IMR-90 (cell line): Measurements from ENCODE around the gene CACNA1I. TPM values are rescaled to one million over a fixed set of nuclear protein-coding genes. Genes with fewer than 3 reads are reported as not detected.

Experiments used
- ATAC-seq: fragments of 200-7000 bp; cut with Tn5 transposase; 2 replicates; pipeline ENCODE4 v1.9.1; 2020; ENCODE audit warnings: low read depth, mild to moderate bottlenecking, moderate library complexity
- BruUV-seq: library from RNA; stranded (reverse); fragments of 400-500 nt; replicated peaks from 2 replicates; lab custom pipeline; 2021; lab: Mats Ljungman, UMichigan
- CTCF ChIA-PET: fragments of 300-600 bp; formaldehyde crosslinking; extraction: SDS; loops from one replicate; lab custom pipeline; 2021; ENCODE audit warnings: antibody characterized with exemption; lab: Yijun Ruan, JAX
- POLR2A ChIA-PET: fragments of 300-600 bp; sonication (Branson Sonifier 250); formaldehyde crosslinking; loops from one replicate; lab custom pipeline; 2022; ENCODE audit warnings: antibody characterized with exemption; ENCODE audit not compliant: unreplicated experiment; lab: Charles Lee
- DNase-seq: peaks from one replicate; pipeline ENCODE4 v3.0.0; 2013
- H2AFZ ChIP-seq: replicated peaks from 2 replicates; pipeline ENCODE3; 2013; ENCODE audit warnings: low read length, mild to moderate bottlenecking; ENCODE audit not compliant: poor library complexity
- H2AK5ac ChIP-seq: 2 replicates; pipeline ENCODE4 v1.6.1; 2013; ENCODE audit warnings: low read depth, low read length, inconsistent platforms
- H2AK9ac ChIP-seq: replicated peaks from 2 replicates; pipeline ENCODE3; 2013; ENCODE audit warnings: mild to moderate bottlenecking, low read depth, low read length, moderate library complexity; ENCODE audit not compliant: poor library complexity
- H2BK120ac ChIP-seq: 2 replicates; pipeline ENCODE4 v1.6.1; 2013; ENCODE audit warnings: low read depth, low read length, inconsistent platforms
- H2BK15ac ChIP-seq: 3 replicates; pipeline ENCODE4 v1.6.1; 2013; ENCODE audit warnings: low read depth, low read length, inconsistent platforms
- H2BK20ac ChIP-seq: 2 replicates; pipeline ENCODE4 v1.6.1; 2013; ENCODE audit warnings: low read depth, mild to moderate bottlenecking, inconsistent platforms, low read length, moderate library complexity
- H2BK5ac ChIP-seq: 2 replicates; pipeline ENCODE4 v1.6.1; 2013; ENCODE audit warnings: mild to moderate bottlenecking, low read depth, low read length, inconsistent platforms; ENCODE audit not compliant: poor library complexity, severe bottlenecking
- H3K14ac ChIP-seq: replicated peaks from 2 replicates; pipeline ENCODE4 v1.6.1; 2013; ENCODE audit warnings: low read depth, low read length, inconsistent platforms
- H3K18ac ChIP-seq: 2 replicates; pipeline ENCODE4 v1.6.1; 2013; ENCODE audit warnings: low read depth, low read length, control low read depth
- H3K23ac ChIP-seq: 2 replicates; pipeline ENCODE4 v1.6.1; 2013; ENCODE audit warnings: low read depth, low read length, inconsistent platforms
- H3K27ac ChIP-seq: 2 replicates; pipeline ENCODE4 v1.5.1; 2013; ENCODE audit warnings: mild to moderate bottlenecking, control low read depth, low read length; ENCODE audit not compliant: insufficient read depth
- H3K27me3 ChIP-seq: 2 replicates; pipeline ENCODE4 v1.6.1; 2013; ENCODE audit warnings: low read length; ENCODE audit not compliant: control insufficient read depth, insufficient read depth
- H3K36me3 ChIP-seq: 2 replicates; pipeline ENCODE4 v1.6.1; 2013; ENCODE audit warnings: low read length, mixed read lengths; ENCODE audit not compliant: control insufficient read depth, insufficient read depth
- H3K4ac ChIP-seq: 2 replicates; pipeline ENCODE4 v1.6.1; 2013; ENCODE audit warnings: low read depth, low read length, inconsistent platforms
- H3K4me1 ChIP-seq: 2 replicates; pipeline ENCODE4 v1.6.1; 2013; ENCODE audit warnings: low read length, mixed read lengths; ENCODE audit not compliant: control insufficient read depth, insufficient read depth
- H3K4me2 ChIP-seq: 2 replicates; pipeline ENCODE4 v1.6.1; 2013; ENCODE audit warnings: low read depth, mild to moderate bottlenecking, control low read depth, low read length, moderate library complexity
- H3K4me3 ChIP-seq: 2 replicates; pipeline ENCODE4 v1.5.1; 2013; ENCODE audit warnings: low read depth, mild to moderate bottlenecking, control low read depth, low read length, moderate library complexity; ENCODE audit not compliant: insufficient read depth
- H3K56ac ChIP-seq: 2 replicates; pipeline ENCODE4 v1.6.1; 2013; ENCODE audit warnings: low read length, inconsistent platforms; ENCODE audit not compliant: insufficient read depth; ENCODE audit errors: extremely low read depth
- H3K79me1 ChIP-seq, 2 experiments: 2 replicates each; pipeline ENCODE4 v1.6.1; 2013; ENCODE audit warnings: low read length in 2 of 2, inconsistent platforms in 1 of 2, low read depth in 1 of 2
- H3K9ac ChIP-seq: 2 replicates; pipeline ENCODE4 v1.6.1; 2013; ENCODE audit warnings: low read depth, low read length, control low read depth
- H3K9me1 ChIP-seq: 2 replicates; pipeline ENCODE4 v1.6.1; 2013; ENCODE audit warnings: low read length, inconsistent platforms; ENCODE audit not compliant: insufficient read depth
- H3K9me3 ChIP-seq: 2 replicates; pipeline ENCODE4 v1.6.1; 2013; ENCODE audit warnings: low read length; ENCODE audit not compliant: control insufficient read depth, insufficient read depth
- H4K20me1 ChIP-seq: 2 replicates; pipeline ENCODE4 v1.6.1; 2013; ENCODE audit warnings: low read length, inconsistent platforms; ENCODE audit not compliant: insufficient read depth
- H4K5ac ChIP-seq: 2 replicates; pipeline ENCODE4 v1.6.1; 2013; ENCODE audit warnings: mild to moderate bottlenecking, low read depth, low read length, control low read depth
- H4K8ac ChIP-seq, 2 experiments: 2 replicates each; pipeline ENCODE4 v1.6.1; 2013; ENCODE audit warnings: low read depth in 2 of 2, low read length in 2 of 2, control low read depth in 1 of 2, inconsistent platforms in 1 of 2
- H4K91ac ChIP-seq: 2 replicates; pipeline ENCODE4 v1.6.1; 2013; ENCODE audit warnings: low read depth, low read length, inconsistent platforms; ENCODE audit not compliant: insufficient read depth
- BHLHE40 ChIP-seq: fragments of 150-350 bp; IDR thresholded peaks from 2 replicates; pipeline ENCODE4 v1.6.1; 2016; ENCODE audit warnings: mild to moderate bottlenecking, low read depth, low read length
- CEBPB ChIP-seq: IDR thresholded peaks from 2 replicates; pipeline ENCODE4 v1.6.1; 2012; ENCODE audit warnings: low read depth, low read length, improper control_type of control experiment
- CHD1 ChIP-seq: IDR thresholded peaks from 2 replicates; pipeline ENCODE4 v1.6.1; 2012; ENCODE audit warnings: low read depth, low read length, improper control_type of control experiment
- CTCF ChIP-seq: conservative IDR thresholded peaks from 2 replicates; pipeline ENCODE4 v1.5.1; 2012; ENCODE audit warnings: mild to moderate bottlenecking, low read depth, low read length, improper control_type of control experiment
- MAFK ChIP-seq: IDR thresholded peaks from 2 replicates; pipeline ENCODE4 v1.6.1; 2012; ENCODE audit warnings: low read depth, low read length, improper control_type of control experiment
- MAZ ChIP-seq: IDR thresholded peaks from 2 replicates; pipeline ENCODE4 v1.6.1; 2012; ENCODE audit warnings: low read depth, mild to moderate bottlenecking, low read length, improper control_type of control experiment, moderate library complexity, borderline replicate concordance
- MXI1 ChIP-seq: IDR thresholded peaks from 2 replicates; pipeline ENCODE4 v1.6.1; 2012; ENCODE audit warnings: low read depth, mild to moderate bottlenecking, low read length, moderate library complexity, borderline replicate concordance
- RAD21 ChIP-seq: IDR thresholded peaks from 2 replicates; pipeline ENCODE4 v1.6.1; 2012; ENCODE audit warnings: low read length, improper control_type of control experiment
- RCOR1 ChIP-seq: IDR thresholded peaks from 2 replicates; pipeline ENCODE4 v1.6.1; 2012; ENCODE audit warnings: mild to moderate bottlenecking, low read length, improper control_type of control experiment; ENCODE audit not compliant: insufficient replicate concordance
- SMC3 ChIP-seq: fragments of 150-350 bp; IDR thresholded peaks from 2 replicates; pipeline ENCODE4 v1.6.1; 2016; ENCODE audit warnings: low read depth, mild to moderate bottlenecking, antibody characterized with exemption, low read length, moderate library complexity
- WGBS, 2 experiments: methylation state at CpG; one replicate each; pipeline versions ENCODE4 v1.1.5 to v1.1.7; 2013; ENCODE audit warnings: missing lambda C conversion rate in 2 of 2; ENCODE audit not compliant: insufficient read length in 1 of 2; ENCODE audit errors: extremely low coverage in 2 of 2; 5-methylcytosine and 5-hydroxymethylcytosine counted together
- dilution Hi-C: fragments of 300-500 bp; cut with HindIII; formaldehyde crosslinking; loops from one replicate; pipeline ENCODE4 v1.14.3; 2018; ENCODE audit warnings: low sequenced_read_pairs; ENCODE audit not compliant: unreplicated experiment
- in situ Hi-C: fragments of 300-500 bp; cut with MboI; formaldehyde crosslinking; loops from 3 replicates; pipeline ENCODE4 v1.14.3; 2019; ENCODE audit warnings: low sequenced_read_pairs, inconsistent platforms, mixed read lengths
- intact Hi-C: fragments of 100-400 bp; cut with micrococcal nuclease; formaldehyde crosslinking; loops from 2 replicates; pipeline ENCODE4 v1.10.0; 2022
- polyA plus RNA-seq, 3 experiments: library from polyadenylated mRNA; depleted of rRNA; stranded (reverse); fragments of >200 nt; gene quantifications; 2 replicates each; pipeline ENCODE4 v1.2.3, GENCODE V29; 2012; ENCODE audit warnings: low replicate concordance in 1 of 3
- total RNA-seq: library from RNA; depleted of rRNA; stranded (reverse); fragments of >200 nt; gene quantifications from 2 replicates; pipeline ENCODE4 v1.2.3, GENCODE V29; 2012

The CACNA1I gene
- total and polyA plus RNA-seq, 2 of the 4 experiments (the other 2 are of a cell fraction): under 0.01 to 0.02 TPM

- Histone ChIP-seq H4K91ac (no peak overlapping the region), H3K9ac (no peak overlapping the region), H2AK9ac (no peak overlapping the region), H4K8ac (no peak overlapping the region), H3K23ac (no peak overlapping the region), H2AFZ (no peak overlapping the region), H3K4me2 (no peak overlapping the region), H2BK20ac (no peak overlapping the region), H3K18ac (no peak overlapping the region), H3K27me3 (peaks cover 43% of the 10 kb centered on the region), H4K5ac (no peak overlapping the region), H2AK5ac (no peak overlapping the region), H3K14ac (no peak overlapping the region), H3K27ac (no peak overlapping the region), H3K79me1 (no peaks in the 10 kb centered on the region), H2BK120ac (no peak overlapping the region), H3K9me3 (peaks cover 4% of the 10 kb centered on the region; the same call in 1 of the 2 replicates), H3K56ac (no peak overlapping the region), H3K36me3 (no peaks in the 10 kb centered on the region), H3K4me3 (no peak overlapping the region), H2BK5ac (no peak overlapping the region), H3K4ac (no peak overlapping the region), H3K9me1 (peaks cover 5% of the 10 kb centered on the region; the same call in 1 of the 2 replicates), H2BK15ac (no peak overlapping the region), H4K20me1 (0 out of 2 replicates have a peak, but pooled peaks cover 2% of the 10 kb centered on the region), H3K4me1 (peaks cover 2% of the 10 kb centered on the region)
- TF ChIP-seq MAFK (no peak), CTCF (no peak), MXI1 (no peak), MAZ (no peak), RAD21 (no peak), BHLHE40 (no peak), RCOR1 (no peak), CHD1 (no peak), SMC3 (no peak), CEBPB (no peak)
- dilution Hi-C loops: no loop called here
- no TSS peak for BruUV-seq
- ChIA-PET POLR2A (no interaction called here), CTCF (interaction anchor here (0.6 to 0.7 kb wide), 2 partner anchors 87 to 325 kb away, joined by 3 read pairs; no protein-coding TSS in a partner anchor)
- 15% methylated on average over 2 of the region's 5 CpGs; no CpG with 5 or more reads in 1 of the 2 experiments for WGBS, 2 experiments
- in situ Hi-C loops: no loop called here
- intact Hi-C loops: no loop called here
- no peak for DNase-seq
- no peak for ATAC-seq
Measured at GRCh38 chr22:39580006-39580441, 9.5 kb downstream of the CACNA1I start.
